Esophagus squamous epithelium (tissue), 5 donors: ENCODE data around the gene ANP32E. TPM values are rescaled to one million over a fixed set of nuclear protein-coding genes. Genes with fewer than 3 reads are reported as not detected.
A peak's percentile ranks its signal among the peaks of the same experiment; 100 is the strongest.

Experiments used
- DNase-seq: peaks from one replicate; lab custom pipeline; 2025; lab: John Stamatoyannopoulos, UW
- H3K27ac ChIP-seq, 4 donors: fragments of 200-600 bp; sonication (generic); one replicate each; pipeline ENCODE4 v1.5.1; 2016 to 2019; ENCODE audit warnings: mild to moderate bottlenecking in 1 of 4
- H3K27me3 ChIP-seq, 4 donors: fragments of 200-600 bp; sonication (generic); 1 replicate in 3 of 4; 2 replicates in 1 of 4; pipeline versions ENCODE4 v1.5.1 to v1.6.0; 2017 to 2021; ENCODE audit warnings: antibody characterized with exemption in 1 of 4
- H3K36me3 ChIP-seq, 3 donors: fragments of 200-600 bp; sonication (generic); one replicate each; pipeline ENCODE4 v1.5.1; 2016 to 2019
- H3K4me1 ChIP-seq, 3 donors: fragments of 200-600 bp; sonication (generic); one replicate each; pipeline ENCODE4 v1.5.1; 2017 to 2019
- H3K4me3 ChIP-seq, 4 donors: fragments of 200-600 bp; sonication (generic); 1 replicate in 3 of 4; 2 replicates in 1 of 4; pipeline ENCODE4 v1.5.1; 2016 to 2019; ENCODE audit warnings: mild to moderate bottlenecking in 2 of 4, moderate library complexity in 1 of 4
- H3K9me3 ChIP-seq, 3 donors: fragments of 200-600 bp; sonication (generic); one replicate each; pipeline ENCODE4 v1.5.1; 2016 to 2019
- CTCF ChIP-seq, 6 experiments: fragments of 450-650 bp in 4 of 6; fragments of 200-600 bp in 2 of 6; sonication (generic) in 2 of 6; IDR thresholded peaks; one replicate each; pipeline ENCODE4 v1.5.1; 2016 to 2019; ENCODE audit warnings: antibody characterized with exemption in 6 of 6, mild to moderate bottlenecking in 4 of 6, moderate library complexity in 4 of 6
- POLR2A ChIP-seq, 4 donors: fragments of 450-650 bp; IDR thresholded peaks; one replicate each; pipeline ENCODE4 v1.6.1; 2017; ENCODE audit warnings: antibody characterized with exemption in 4 of 4, mild to moderate bottlenecking in 4 of 4, moderate library complexity in 3 of 4
- WGBS, 2 donors: methylation state at CpG; one replicate each; pipeline ENCODE4 v1.1.5; 2018; 5-methylcytosine and 5-hydroxymethylcytosine counted together
- intact Hi-C: fragments of 100-400 bp; cut with DNase I; formaldehyde crosslinking; loops from one replicate; pipeline ENCODE4 v1.15.0; 2022
- total RNA-seq, 4 donors: library from RNA; depleted of rRNA; stranded (reverse); fragments of >200 nt; gene quantifications; one replicate each; pipeline ENCODE4 v1.1.0, GENCODE V29; 2016
- donor health status: DM: yes; HTN: yes; CAD: no.

The ANP32E gene
- total RNA-seq, 4 donors from 2014 or later: 8.8 to 23.6 (median 18.5) TPM

GRCh38 chr1:150262388-150263320 is 26.7 kb upstream of the ANP32E start:
- H3K9me3 ChIP-seq: no peaks in the 10 kb centered on the region
- H3K4me3 ChIP-seq: no peak overlapping the region
- intact Hi-C loops: no loop called here
- TF ChIP-seq CTCF (IDR thresholded peaks at IDR 0.05): peak in 1 of 6 experiments; percentile 9
- TF ChIP-seq POLR2A (IDR thresholded peaks at IDR 0.05): no peak
- no peak for DNase-seq
- WGBS, 2 donors: 64 to 67% methylated on average over 6 of the region's 6 CpGs
- H3K27me3 ChIP-seq: peaks cover 0 to 12% (median 0%) of the 10 kb centered on the region in 4 donors
- peaks cover 8 to 41% (median 14%) of the 10 kb centered on the region in 3 donors for H3K4me1 ChIP-seq
- peaks cover 7 to 37% (median 17%) of the 10 kb centered on the region in 3 donors for H3K36me3 ChIP-seq
- peak overlapping the region in 1 of 4 donors; percentile 13 for H3K27ac ChIP-seq

GRCh38 chr1:150261367-150261766 is 25.5 kb upstream of the ANP32E start:
- WGBS, 2 donors: 81 to 87% methylated on average over 6 of the region's 6 CpGs
- TF ChIP-seq CTCF (IDR thresholded peaks at IDR 0.05): no peak
- TF ChIP-seq POLR2A (IDR thresholded peaks at IDR 0.05): no peak
- intact Hi-C loops: no loop called here

GRCh38 chr1:150259758-150260669 is 24.1 kb upstream of the ANP32E start:
- Histone ChIP-seq H3K27me3 (peaks cover 0 to 23% (median 0%) of the 10 kb centered on the region in 4 donors), H3K9me3 (no peaks in the 10 kb centered on the region), H3K27ac (peak overlapping the region in 2 of 4 donors; percentile 6 to 43), H3K36me3 (peaks cover 0 to 11% (median 0%) of the 10 kb centered on the region in 3 donors), H3K4me3 (peak overlapping the region in 3 of 4 donors; percentile 11 to 41 (median 25)), H3K4me1 (peaks cover 9 to 50% (median 20%) of the 10 kb centered on the region in 3 donors)
- no peak for DNase-seq
- WGBS, 2 donors: 23 to 24% methylated on average over 8 to 11 of the region's 11 CpGs
- intact Hi-C loops: no loop called here
- TF ChIP-seq POLR2A (IDR thresholded peaks at IDR 0.05) (no peak), CTCF (IDR thresholded peaks at IDR 0.05) (no peak)

More at GRCh38 chr1:150261367-150261766, 25.5 kb upstream of the ANP32E start:
- Histone ChIP-seq H3K4me1 (peaks cover 3 to 39% (median 10%) of the 10 kb centered on the region in 3 donors), H3K9me3 (no peaks in the 10 kb centered on the region), H3K27me3 (peaks cover 0 to 23% (median 0%) of the 10 kb centered on the region in 4 donors), H3K36me3 (peaks cover under 1 to 25% (median 11%) of the 10 kb centered on the region in 3 donors), H3K27ac (no peak overlapping the region), H3K4me3 (no peak overlapping the region)
- DNase-seq: no peak

GRCh38 chr1:150259217-150259616 is 23.3 kb upstream of the ANP32E start:
- Histone ChIP-seq H3K4me3 (no peak overlapping the region), H3K27ac (peak overlapping the region in 1 of 4 donors; percentile 43), H3K27me3 (peaks cover 0 to 23% (median 0%) of the 10 kb centered on the region in 4 donors), H3K36me3 (peaks cover 0 to 3% (median 0%) of the 10 kb centered on the region in 3 donors), H3K9me3 (no peaks in the 10 kb centered on the region), H3K4me1 (peaks cover 9 to 50% (median 20%) of the 10 kb centered on the region in 3 donors)
- TF ChIP-seq CTCF (IDR thresholded peaks at IDR 0.05) (no peak), POLR2A (IDR thresholded peaks at IDR 0.05) (no peak)
- no peak for DNase-seq
- intact Hi-C loops: no loop called here
- 47 to 50% methylated on average over 4 of the region's 4 CpGs for WGBS, 2 donors
